Measurements from ENCODE around the gene ABL1.

DNA sequence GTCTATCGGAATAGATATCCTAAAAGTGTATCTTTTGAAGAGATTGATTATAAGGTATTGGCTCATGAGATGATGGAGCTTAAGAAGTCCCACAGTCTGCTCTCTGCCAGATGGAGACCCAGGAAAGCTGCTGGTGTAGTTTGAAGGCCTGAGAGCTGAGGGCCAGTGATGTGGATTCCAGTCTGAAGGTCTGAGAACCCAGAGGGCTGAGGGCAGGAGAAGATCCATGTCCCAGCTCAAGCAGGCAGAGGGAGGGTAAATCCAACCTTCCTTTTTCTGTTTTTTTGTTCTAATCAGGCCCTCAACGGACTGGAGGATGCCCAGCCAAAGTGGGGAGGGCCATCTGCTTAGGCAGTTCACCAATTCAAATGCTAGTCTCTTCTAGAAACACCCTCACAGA is 11.0 kb upstream of the ABL1 start:
- TF ChIP-seq, protein P1, sequence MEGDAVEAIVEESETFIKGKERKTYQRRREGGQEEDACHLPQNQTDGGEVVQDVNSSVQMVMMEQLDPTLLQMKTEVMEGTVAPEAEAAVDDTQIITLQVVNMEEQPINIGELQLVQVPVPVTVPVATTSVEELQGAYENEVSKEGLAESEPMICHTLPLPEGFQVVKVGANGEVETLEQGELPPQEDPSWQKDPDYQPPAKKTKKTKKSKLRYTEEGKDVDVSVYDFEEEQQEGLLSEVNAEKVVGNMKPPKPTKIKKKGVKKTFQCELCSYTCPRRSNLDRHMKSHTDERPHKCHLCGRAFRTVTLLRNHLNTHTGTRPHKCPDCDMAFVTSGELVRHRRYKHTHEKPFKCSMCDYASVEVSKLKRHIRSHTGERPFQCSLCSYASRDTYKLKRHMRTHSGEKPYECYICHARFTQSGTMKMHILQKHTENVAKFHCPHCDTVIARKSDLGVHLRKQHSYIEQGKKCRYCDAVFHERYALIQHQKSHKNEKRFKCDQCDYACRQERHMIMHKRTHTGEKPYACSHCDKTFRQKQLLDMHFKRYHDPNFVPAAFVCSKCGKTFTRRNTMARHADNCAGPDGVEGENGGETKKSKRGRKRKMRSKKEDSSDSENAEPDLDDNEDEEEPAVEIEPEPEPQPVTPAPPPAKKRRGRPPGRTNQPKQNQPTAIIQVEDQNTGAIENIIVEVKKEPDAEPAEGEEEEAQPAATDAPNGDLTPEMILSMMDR (IDR thresholded peaks at IDR 0.05), result no peak
- TF ChIP-seq EP300 (IDR thresholded peaks at IDR 0.05) (no peak), POLR2A (IDR thresholded peaks at IDR 0.05) (no peak)
